Keratinocyte (primary cell): ENCODE results near the gene IFI27. TPM values are rescaled to one million over a fixed set of nuclear protein-coding genes. Genes with fewer than 3 reads are reported as not detected.

Source experiments
- DNase-seq: peaks from one replicate; pipeline ENCODE4 v3.0.0-alpha.2; 2011; ENCODE audit warnings: low read depth, missing footprints, low spot score
- FAIRE-seq: peaks from 2 replicates; lab custom pipeline; 2011; peaks lifted over from hg19 to GRCh38; lab: Jason Lieb, UNC
- H2AFZ ChIP-seq: 2 replicates; pipeline ENCODE4 v1.6.0; 2012; ENCODE audit warnings: low read length, control low read depth, inconsistent platforms; ENCODE audit not compliant: control insufficient read depth
- H3K27ac ChIP-seq: 2 replicates; pipeline ENCODE4 v1.5.1; 2011; ENCODE audit warnings: low read length; ENCODE audit not compliant: control insufficient read depth, insufficient read depth
- H3K27me3 ChIP-seq: 3 replicates; pipeline ENCODE4 v1.6.0; 2011; ENCODE audit warnings: low read length; ENCODE audit not compliant: control insufficient read depth, insufficient read depth; ENCODE audit errors: extremely low read depth
- H3K36me3 ChIP-seq, 2 experiments: 2 replicates in 1 of 2; 3 replicates in 1 of 2; pipeline ENCODE4 v1.5.1; 2011; ENCODE audit warnings: low read length in 2 of 2, mild to moderate bottlenecking in 1 of 2; ENCODE audit not compliant: control insufficient read depth in 2 of 2, insufficient read depth in 2 of 2; ENCODE audit errors: extremely low read depth in 1 of 2
- H3K4me1 ChIP-seq: 3 replicates; pipeline ENCODE4 v1.5.1; 2011; ENCODE audit warnings: low read length; ENCODE audit not compliant: control insufficient read depth, insufficient read depth; ENCODE audit errors: extremely low read depth
- H3K4me2 ChIP-seq: 3 replicates; pipeline ENCODE4 v1.6.0; 2011; ENCODE audit warnings: low read depth, low read length; ENCODE audit not compliant: control insufficient read depth, insufficient read depth; ENCODE audit errors: extremely low read depth
- H3K4me3 ChIP-seq, 3 experiments: fragments of 200-600 bp in 1 of 3; sonication (generic) in 1 of 3; 2 replicates in 2 of 3; 3 replicates in 1 of 3; pipeline ENCODE4 v1.5.1; 2011 to 2016; ENCODE audit warnings: low read length in 3 of 3, mild to moderate bottlenecking in 3 of 3, control low read depth in 2 of 3, inconsistent platforms in 1 of 3, low read depth in 1 of 3, mixed read lengths in 1 of 3, mixed run types in 1 of 3, moderate library complexity in 1 of 3; ENCODE audit not compliant: control insufficient read depth in 2 of 3, insufficient read depth in 2 of 3; ENCODE audit errors: extremely low read depth in 1 of 3
- H3K79me2 ChIP-seq: 2 replicates; pipeline ENCODE4 v1.6.0; 2012; ENCODE audit warnings: low read length; ENCODE audit not compliant: control insufficient read depth, insufficient read depth
- H3K9ac ChIP-seq: 3 replicates; pipeline ENCODE4 v1.6.0; 2011; ENCODE audit warnings: low read length; ENCODE audit not compliant: control insufficient read depth, insufficient read depth; ENCODE audit errors: extremely low read depth
- H3K9me1 ChIP-seq: 3 replicates; pipeline ENCODE4 v1.6.0; 2011; ENCODE audit warnings: low read length; ENCODE audit not compliant: control insufficient read depth, insufficient read depth; ENCODE audit errors: extremely low read depth
- H3K9me3 ChIP-seq: 2 replicates; pipeline ENCODE4 v1.5.1; 2012; ENCODE audit warnings: low read depth, low read length; ENCODE audit not compliant: control insufficient read depth
- H4K20me1 ChIP-seq: 3 replicates; pipeline ENCODE4 v1.6.0; 2011; ENCODE audit warnings: low read length; ENCODE audit not compliant: control insufficient read depth, insufficient read depth; ENCODE audit errors: extremely low read depth
- CTCF ChIP-seq, 3 experiments: IDR thresholded peaks in 1 of 3; conservative IDR thresholded peaks in 1 of 3; optimal IDR thresholded peaks in 1 of 3; 2 replicates in 2 of 3; 3 replicates in 1 of 3; pipeline versions ENCODE3 to v1.5.1; 2011; ENCODE audit warnings: low read length in 3 of 3, mild to moderate bottlenecking in 3 of 3, moderate library complexity in 2 of 3, control low read depth in 1 of 3, inconsistent platforms in 1 of 3; ENCODE audit not compliant: insufficient read depth in 2 of 3; ENCODE audit errors: extremely low read depth in 1 of 3
- EZH2 ChIP-seq: IDR thresholded peaks from one replicate; pipeline ENCODE4 v1.6.1; 2012; ENCODE audit warnings: inconsistent platforms, mild to moderate bottlenecking, low read length, moderate library complexity
- dilution Hi-C: fragments of 300-500 bp; cut with MboI; formaldehyde crosslinking; loops from one replicate; pipeline ENCODE4 v1.7.0; 2020; ENCODE audit warnings: low sequenced_read_pairs; ENCODE audit not compliant: extremely low pct_ligation_motif_present
- polyA plus RNA-seq, 5 experiments: library from polyadenylated mRNA; depleted of rRNA in 3 of 5; stranded (reverse) in 3 of 5; stranded (forward) in 1 of 5; unstranded in 1 of 5; fragments of >200 nt; gene quantifications; 1 replicate in 1 of 5; 2 replicates in 3 of 5; 3 replicates in 1 of 5; pipeline versions ENCODE4 v1.2.1 to v1.2.3, GENCODE V29; 2011 to 2012; ENCODE audit warnings: missing spikeins in 2 of 5, low read depth in 1 of 5, low replicate concordance in 1 of 5

IFI27 gene
- polyA plus RNA-seq, 1 donor (not counting 4 experiments of a cell fraction or from before 2014, with no cell fraction given), result 1,132 TPM

- DNase-seq (no peak), FAIRE-seq (no peak)
- Histone ChIP-seq H3K27me3 (peaks cover 8% of the 10 kb centered on the region), H3K79me2 (peaks cover 12% of the 10 kb centered on the region), H3K9me1 (no peaks in the 10 kb centered on the region), H3K36me3 (no peaks in the 10 kb centered on the region), H2AFZ (no peak overlapping the region), H3K4me3 (no peak overlapping the region), H4K20me1 (no peaks in the 10 kb centered on the region), H3K9me3 (no peaks in the 10 kb centered on the region), H3K9ac (no peak overlapping the region), H3K27ac (no peak overlapping the region), H3K4me2 (no peak overlapping the region), H3K4me1 (peaks cover 13% of the 10 kb centered on the region)
- TF ChIP-seq CTCF (optimal IDR thresholded peaks at IDR 0.05 in 1 of 3, IDR thresholded peaks at IDR 0.05 in 1 of 3, conservative IDR thresholded peaks at IDR 0.05 in 1 of 3; ENCODE audit: extremely low read depth in 1 of 3, insufficient read depth in 2 of 3, low read length in 3 of 3) (no peak), EZH2 (no peak)
- dilution Hi-C loops, result no loop called here
Measured at GRCh38 chr14:94115631-94116030, 5.1 kb downstream of the IFI27 start.

GRCh38 chr14:94116701-94117100 lies 6.2 kb downstream of the IFI27 start:
- H3K36me3 ChIP-seq, result no peaks in the 10 kb centered on the region
- no peak for TF ChIP-seq EZH2
- no peak for TF ChIP-seq CTCF (optimal IDR thresholded peaks at IDR 0.05 in 1 of 3, IDR thresholded peaks at IDR 0.05 in 1 of 3, conservative IDR thresholded peaks at IDR 0.05 in 1 of 3; ENCODE audit: extremely low read depth in 1 of 3, insufficient read depth in 2 of 3, low read length in 3 of 3)
- no peaks in the 10 kb centered on the region for H3K9me1 ChIP-seq
- dilution Hi-C loops, result no loop called here
- H3K4me3 ChIP-seq, result no peak overlapping the region
- DNase-seq, result no peak
- no peaks in the 10 kb centered on the region for H3K9me3 ChIP-seq
- H4K20me1 ChIP-seq, result no peaks in the 10 kb centered on the region
- H3K4me2 ChIP-seq, result no peak overlapping the region
- no peak for FAIRE-seq
- peaks cover 13% of the 10 kb centered on the region for H3K4me1 ChIP-seq
- no peak overlapping the region for H2AFZ ChIP-seq
- H3K79me2 ChIP-seq, result peaks cover 2% of the 10 kb centered on the region
- H3K27me3 ChIP-seq, result peaks cover 8% of the 10 kb centered on the region
- no peak overlapping the region for H3K9ac ChIP-seq
- H3K27ac ChIP-seq, result no peak overlapping the region
